ENCODE data around the gene TYSND1.

DNA sequence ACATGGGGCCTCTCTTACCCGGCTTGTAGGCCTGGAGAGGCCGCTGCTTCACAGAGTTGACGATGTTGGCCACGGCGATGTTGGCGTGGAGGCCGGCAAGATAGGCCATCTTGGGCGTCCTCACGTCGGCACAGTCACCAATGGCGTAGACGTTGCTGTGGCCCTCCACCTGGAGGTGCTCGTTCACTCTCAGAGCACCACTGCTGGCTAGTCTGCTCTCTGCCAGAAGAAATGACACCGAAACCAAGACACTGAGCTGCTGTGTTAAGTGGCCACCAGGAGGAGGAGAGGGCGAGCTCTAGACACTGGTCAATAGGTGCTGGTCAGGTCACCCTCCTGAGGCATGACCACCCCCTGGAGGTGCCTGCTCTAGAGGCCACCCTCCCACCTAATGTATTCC is 31.6 kb downstream of the TYSND1 start:
- TF ChIP-seq POLR2A (IDR thresholded peaks at IDR 0.05) = no peak
- TF ChIP-seq, protein P1, sequence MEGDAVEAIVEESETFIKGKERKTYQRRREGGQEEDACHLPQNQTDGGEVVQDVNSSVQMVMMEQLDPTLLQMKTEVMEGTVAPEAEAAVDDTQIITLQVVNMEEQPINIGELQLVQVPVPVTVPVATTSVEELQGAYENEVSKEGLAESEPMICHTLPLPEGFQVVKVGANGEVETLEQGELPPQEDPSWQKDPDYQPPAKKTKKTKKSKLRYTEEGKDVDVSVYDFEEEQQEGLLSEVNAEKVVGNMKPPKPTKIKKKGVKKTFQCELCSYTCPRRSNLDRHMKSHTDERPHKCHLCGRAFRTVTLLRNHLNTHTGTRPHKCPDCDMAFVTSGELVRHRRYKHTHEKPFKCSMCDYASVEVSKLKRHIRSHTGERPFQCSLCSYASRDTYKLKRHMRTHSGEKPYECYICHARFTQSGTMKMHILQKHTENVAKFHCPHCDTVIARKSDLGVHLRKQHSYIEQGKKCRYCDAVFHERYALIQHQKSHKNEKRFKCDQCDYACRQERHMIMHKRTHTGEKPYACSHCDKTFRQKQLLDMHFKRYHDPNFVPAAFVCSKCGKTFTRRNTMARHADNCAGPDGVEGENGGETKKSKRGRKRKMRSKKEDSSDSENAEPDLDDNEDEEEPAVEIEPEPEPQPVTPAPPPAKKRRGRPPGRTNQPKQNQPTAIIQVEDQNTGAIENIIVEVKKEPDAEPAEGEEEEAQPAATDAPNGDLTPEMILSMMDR (IDR thresholded peaks at IDR 0.05) = no peak

All from adrenal gland (tissue), 5 donors.